Fibroblast of mammary gland (primary cell): Measurements from ENCODE around the gene ACOX2.
"Not testable (repeated sequence)": the region's sequence is repeated elsewhere in the genome, so short reads cannot be mapped to it uniquely, and the experiment has no call there.

Experiments used
- DNase-seq: peaks from one replicate; pipeline ENCODE4 v3.0.0-alpha.2; 2010; ENCODE audit warnings: low read depth
- H3K4me3 ChIP-seq: 2 replicates; pipeline ENCODE4 v1.5.1; 2011; ENCODE audit warnings: low read depth, mild to moderate bottlenecking, low read length, moderate library complexity; ENCODE audit not compliant: control insufficient read depth
- TF ChIP-seq, protein P1 (sequence below): conservative IDR thresholded peaks from 2 replicates; pipeline ENCODE4 v1.5.1; 2011; ENCODE audit warnings: low read depth, low read length, inconsistent platforms; ENCODE audit not compliant: control insufficient read depth, insufficient read depth

The ACOX2 gene

DNA sequence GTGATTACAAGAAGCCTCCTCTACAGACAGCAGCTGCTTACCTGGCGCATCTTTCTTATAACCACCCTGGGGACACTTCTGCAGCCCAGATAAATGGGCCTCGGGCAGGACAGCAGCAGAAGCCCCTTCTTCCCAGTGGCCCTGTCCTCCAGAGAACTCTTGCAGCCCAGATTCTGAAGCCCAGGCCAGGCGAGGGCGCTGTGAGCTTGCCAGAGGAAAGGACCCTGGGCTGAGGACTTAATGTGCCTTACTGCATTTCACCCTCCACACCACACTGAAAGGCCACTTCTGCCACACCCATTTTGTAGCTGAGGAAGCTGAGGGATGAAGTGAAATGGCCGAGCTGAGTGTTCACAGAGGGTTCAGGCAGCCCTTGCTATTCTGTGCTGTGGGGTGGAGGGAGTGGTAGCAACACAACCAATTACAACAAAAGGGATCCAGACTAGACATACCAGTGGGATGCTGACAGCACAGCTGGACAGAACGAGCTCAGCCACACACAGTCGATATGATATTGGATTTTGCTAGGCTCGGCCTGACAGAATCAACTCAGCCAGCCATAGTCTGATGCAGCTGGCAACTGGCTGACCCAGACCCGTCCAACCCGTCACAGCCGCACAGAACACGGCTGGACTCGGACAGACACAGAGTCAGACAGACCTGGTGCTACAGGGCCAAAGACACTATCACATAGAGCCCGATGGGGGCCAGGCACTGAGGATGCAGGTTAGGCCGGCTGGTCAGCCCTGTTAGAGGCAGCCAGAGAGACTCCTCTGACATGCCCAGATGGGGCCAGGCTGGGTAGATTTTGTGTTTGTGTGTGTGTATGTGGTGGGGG, 7.3 kb downstream of the ACOX2 start:
- no peak overlapping the region for H3K4me3 ChIP-seq
- TF ChIP-seq, protein P1, sequence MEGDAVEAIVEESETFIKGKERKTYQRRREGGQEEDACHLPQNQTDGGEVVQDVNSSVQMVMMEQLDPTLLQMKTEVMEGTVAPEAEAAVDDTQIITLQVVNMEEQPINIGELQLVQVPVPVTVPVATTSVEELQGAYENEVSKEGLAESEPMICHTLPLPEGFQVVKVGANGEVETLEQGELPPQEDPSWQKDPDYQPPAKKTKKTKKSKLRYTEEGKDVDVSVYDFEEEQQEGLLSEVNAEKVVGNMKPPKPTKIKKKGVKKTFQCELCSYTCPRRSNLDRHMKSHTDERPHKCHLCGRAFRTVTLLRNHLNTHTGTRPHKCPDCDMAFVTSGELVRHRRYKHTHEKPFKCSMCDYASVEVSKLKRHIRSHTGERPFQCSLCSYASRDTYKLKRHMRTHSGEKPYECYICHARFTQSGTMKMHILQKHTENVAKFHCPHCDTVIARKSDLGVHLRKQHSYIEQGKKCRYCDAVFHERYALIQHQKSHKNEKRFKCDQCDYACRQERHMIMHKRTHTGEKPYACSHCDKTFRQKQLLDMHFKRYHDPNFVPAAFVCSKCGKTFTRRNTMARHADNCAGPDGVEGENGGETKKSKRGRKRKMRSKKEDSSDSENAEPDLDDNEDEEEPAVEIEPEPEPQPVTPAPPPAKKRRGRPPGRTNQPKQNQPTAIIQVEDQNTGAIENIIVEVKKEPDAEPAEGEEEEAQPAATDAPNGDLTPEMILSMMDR = peak; percentile 41
- peak; percentile 27 for DNase-seq

DNA sequence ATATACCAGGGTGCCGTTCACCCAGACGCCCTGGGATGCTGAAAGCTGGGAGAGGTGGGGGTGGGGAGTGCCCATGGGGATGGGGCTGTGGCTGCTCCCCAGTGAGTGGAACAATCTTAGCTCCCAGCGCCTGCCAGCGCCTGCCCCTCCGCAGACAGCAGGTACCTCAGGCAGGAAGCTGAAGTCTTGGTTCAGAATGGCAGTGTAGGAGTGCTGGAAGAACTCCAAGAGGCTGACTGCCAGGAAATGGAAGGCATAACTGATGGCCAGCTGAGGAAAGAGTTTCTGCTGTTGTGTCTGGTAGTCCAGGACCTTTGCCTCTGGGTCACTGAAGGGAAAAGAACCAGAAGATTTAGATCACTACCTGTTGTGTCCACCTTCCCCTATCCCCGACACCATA, 8.4 kb downstream of the ACOX2 start:
- TF ChIP-seq, protein P1 = no peak
- peak; percentile 42 for DNase-seq
- no peak overlapping the region for H3K4me3 ChIP-seq

DNA sequence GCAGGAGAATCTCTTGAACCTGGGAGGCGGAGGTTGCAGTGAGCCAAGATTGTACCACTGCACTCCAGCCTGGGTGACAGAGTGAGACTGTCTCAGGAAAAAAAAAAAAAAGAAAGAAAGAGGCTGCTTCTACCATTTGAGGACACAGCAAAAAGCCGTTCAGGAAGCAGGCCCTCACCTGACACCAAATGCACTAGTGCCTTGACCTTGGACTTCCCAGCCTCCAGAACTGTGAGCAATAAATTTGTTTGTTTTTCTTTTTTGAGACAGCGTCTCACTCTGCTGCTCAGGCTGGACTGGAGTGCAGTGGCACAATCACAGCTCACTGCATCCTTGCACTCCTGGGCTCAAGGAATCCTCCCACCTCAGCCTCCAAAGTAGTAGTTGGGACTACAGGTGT, 9.6 kb downstream of the ACOX2 start:
- H3K4me3 ChIP-seq, DNase-seq: not testable (repeated sequence)

DNA sequence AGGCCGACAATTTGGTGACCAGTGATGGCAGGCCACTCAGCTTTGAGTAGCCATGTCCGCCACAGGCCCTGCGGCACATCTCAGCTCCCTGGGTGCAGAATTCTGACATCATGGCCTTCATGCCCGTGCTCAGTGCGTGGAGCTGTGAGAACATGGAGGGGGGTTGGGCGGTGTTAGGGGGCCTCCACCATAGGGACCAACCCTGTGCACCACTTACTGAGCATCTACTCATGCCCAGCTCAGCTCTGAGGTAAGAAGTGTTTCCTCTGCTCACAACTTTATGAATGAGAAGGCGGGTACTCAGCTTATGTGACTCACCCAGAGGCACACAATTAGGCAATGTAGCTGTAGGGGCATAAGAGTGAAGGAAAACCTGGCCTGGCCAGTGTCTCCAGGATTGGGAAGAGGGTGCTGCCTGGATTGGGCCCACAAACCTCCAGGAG, 10.5 kb downstream of the ACOX2 start:
- DNase-seq = peak; percentile 96
- no peak overlapping the region for H3K4me3 ChIP-seq
- TF ChIP-seq, protein P1 = no peak

DNA sequence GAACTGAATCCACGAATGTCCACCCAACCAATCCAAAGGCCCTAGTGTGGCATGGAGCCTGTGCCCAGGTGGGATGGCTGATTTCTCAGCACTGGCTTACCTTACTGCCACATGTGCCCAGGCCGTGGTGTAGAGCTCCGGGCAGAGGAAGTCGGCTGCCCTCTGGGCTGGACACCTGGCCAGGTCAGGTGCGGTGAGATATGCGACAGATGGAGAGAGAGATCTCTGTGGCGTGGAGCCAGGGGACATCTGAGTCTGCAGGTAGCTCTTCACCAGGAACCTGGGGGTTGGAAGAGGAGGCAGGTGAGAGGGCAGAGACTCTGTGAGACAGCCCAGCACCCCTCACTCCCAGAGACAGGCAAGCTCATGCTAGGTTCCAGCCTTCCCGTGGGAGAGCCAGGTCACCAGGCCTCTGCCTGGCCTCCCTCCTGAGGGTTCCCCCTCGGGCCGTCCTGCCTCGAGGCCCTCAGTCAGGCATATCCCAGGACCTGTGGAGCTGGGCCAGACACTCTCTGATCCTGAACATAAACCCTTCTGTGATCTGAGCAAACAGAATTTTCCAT, 12.6 kb downstream of the ACOX2 start:
- DNase-seq = no peak
- TF ChIP-seq, protein P1 = no peak
- no peak overlapping the region for H3K4me3 ChIP-seq

DNA sequence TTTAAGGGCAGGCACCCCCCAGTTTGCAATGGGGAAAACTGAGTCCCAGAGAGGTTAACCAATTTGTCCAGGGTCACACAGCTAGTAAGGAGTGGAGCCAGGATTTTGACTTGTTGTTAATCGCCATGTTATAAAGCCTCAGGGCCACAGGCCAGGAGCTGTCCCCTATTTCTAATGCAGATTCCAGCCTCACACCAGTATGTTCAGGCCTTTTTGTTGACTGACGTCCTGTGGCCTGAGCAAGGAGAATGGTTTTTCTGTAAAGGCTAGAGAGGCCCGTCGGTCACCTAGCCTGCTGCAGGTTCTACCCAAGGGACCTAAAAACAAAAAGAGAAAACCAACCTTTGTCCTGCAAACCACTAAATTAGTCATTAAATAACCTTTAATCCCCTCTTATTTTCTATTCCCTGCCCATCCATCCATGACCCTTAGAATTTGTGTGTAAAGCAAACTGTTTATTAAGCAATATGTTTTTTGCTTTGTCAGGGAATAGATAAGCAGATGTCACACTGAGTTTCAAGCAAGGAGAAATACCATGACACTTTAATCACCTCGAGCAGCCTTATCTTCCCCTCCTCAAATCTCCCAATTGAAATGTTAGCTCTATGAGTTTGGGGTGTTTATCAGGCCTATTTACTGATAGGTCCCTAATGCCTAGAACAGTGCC, 14.1 kb downstream of the ACOX2 start:
- no peak overlapping the region for H3K4me3 ChIP-seq
- TF ChIP-seq, protein P1 = no peak
- no peak for DNase-seq
